Ovary (tissue), 3 donors: ENCODE measurements around the gene LBX2.

ENCODE experiments used
- EP300 ChIP-seq: sonication (generic); formaldehyde crosslinking; IDR thresholded peaks from one replicate; pipeline ENCODE4 v1.6.1; 2017; ENCODE audit warnings: antibody characterized with exemption
- POLR2A ChIP-seq: fragments of 450-650 bp; IDR thresholded peaks from one replicate; pipeline ENCODE4 v1.6.1; 2017; ENCODE audit warnings: antibody characterized with exemption, mild to moderate bottlenecking, moderate library complexity
- TF ChIP-seq, protein P1 (sequence below), 3 donors: fragments of 450-650 bp in 2 of 3; fragments of 200-600 bp in 1 of 3; IDR thresholded peaks; one replicate each; pipeline versions ENCODE4 v1.5.1 to v1.8.0; 2016 to 2022; ENCODE audit warnings: antibody characterized with exemption in 3 of 3, mild to moderate bottlenecking in 1 of 3
- donor health status: DM: no; HTN: no; CAD: no.

DNA sequence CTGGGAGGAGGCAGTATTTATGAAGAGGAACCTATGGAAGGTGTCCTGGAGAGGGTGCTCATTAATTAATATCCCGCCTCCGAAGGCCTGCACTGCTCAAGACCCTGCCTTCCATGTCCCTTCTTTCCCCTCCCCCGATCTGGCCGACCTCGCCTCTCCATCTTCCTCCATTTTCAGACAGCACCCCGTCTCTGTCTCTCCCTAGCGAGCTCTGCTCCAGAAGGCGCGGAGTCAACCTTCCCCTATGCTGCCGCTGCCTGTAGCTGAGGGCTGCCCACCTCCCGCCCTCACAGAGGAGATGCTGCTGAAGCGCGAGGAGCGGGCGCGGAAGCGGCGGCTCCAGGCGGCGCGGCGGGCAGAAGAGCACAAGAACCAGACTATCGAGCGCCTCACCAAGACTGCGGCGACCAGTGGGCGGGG, 42.3 kb downstream of the LBX2 start:
- no peak for TF ChIP-seq EP300
- TF ChIP-seq, protein P1, sequence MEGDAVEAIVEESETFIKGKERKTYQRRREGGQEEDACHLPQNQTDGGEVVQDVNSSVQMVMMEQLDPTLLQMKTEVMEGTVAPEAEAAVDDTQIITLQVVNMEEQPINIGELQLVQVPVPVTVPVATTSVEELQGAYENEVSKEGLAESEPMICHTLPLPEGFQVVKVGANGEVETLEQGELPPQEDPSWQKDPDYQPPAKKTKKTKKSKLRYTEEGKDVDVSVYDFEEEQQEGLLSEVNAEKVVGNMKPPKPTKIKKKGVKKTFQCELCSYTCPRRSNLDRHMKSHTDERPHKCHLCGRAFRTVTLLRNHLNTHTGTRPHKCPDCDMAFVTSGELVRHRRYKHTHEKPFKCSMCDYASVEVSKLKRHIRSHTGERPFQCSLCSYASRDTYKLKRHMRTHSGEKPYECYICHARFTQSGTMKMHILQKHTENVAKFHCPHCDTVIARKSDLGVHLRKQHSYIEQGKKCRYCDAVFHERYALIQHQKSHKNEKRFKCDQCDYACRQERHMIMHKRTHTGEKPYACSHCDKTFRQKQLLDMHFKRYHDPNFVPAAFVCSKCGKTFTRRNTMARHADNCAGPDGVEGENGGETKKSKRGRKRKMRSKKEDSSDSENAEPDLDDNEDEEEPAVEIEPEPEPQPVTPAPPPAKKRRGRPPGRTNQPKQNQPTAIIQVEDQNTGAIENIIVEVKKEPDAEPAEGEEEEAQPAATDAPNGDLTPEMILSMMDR (IDR thresholded peaks at IDR 0.05), result no peak
- TF ChIP-seq POLR2A, result no peak
